ENCODE data around the gene PLA2G4A. TPM values are rescaled to one million over a fixed set of nuclear protein-coding genes. Genes with fewer than 3 reads are reported as not detected.

PLA2G4A gene
- total RNA-seq, 2 donors from 2014 or later: 5.8 to 8.2 TPM

DNA sequence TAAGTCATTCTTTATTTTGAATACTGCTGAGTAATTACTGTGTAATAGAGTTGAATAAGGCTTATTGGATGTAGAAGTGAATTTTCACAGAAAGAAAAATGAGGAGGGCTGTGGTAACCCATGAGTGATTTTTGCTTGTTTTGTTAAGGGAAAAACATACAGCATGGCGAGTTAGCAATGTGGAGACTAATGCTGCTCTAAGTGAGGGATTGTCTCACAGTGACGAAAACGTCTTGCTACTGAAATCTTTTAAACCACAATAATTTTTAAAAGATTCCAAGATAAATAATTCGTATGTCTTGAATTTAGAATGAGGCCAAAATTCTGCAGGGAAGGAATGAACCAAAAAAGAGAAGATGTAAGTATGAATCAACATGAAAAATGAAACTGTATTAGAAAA lies 16.2 kb upstream of the PLA2G4A start:
- no peaks in the 10 kb centered on the region for H3K27me3 ChIP-seq
- no peak overlapping the region for H3K27ac ChIP-seq
- H3K4me1 ChIP-seq: no peaks in the 10 kb centered on the region
- no peaks in the 10 kb centered on the region for H3K9me3 ChIP-seq
- DNase-seq (ENCODE audit: low spot score): no peak
- H3K4me3 ChIP-seq: no peak overlapping the region
- TF ChIP-seq, protein P1, sequence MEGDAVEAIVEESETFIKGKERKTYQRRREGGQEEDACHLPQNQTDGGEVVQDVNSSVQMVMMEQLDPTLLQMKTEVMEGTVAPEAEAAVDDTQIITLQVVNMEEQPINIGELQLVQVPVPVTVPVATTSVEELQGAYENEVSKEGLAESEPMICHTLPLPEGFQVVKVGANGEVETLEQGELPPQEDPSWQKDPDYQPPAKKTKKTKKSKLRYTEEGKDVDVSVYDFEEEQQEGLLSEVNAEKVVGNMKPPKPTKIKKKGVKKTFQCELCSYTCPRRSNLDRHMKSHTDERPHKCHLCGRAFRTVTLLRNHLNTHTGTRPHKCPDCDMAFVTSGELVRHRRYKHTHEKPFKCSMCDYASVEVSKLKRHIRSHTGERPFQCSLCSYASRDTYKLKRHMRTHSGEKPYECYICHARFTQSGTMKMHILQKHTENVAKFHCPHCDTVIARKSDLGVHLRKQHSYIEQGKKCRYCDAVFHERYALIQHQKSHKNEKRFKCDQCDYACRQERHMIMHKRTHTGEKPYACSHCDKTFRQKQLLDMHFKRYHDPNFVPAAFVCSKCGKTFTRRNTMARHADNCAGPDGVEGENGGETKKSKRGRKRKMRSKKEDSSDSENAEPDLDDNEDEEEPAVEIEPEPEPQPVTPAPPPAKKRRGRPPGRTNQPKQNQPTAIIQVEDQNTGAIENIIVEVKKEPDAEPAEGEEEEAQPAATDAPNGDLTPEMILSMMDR (IDR thresholded peaks at IDR 0.05): no peak
- H3K36me3 ChIP-seq: no peaks in the 10 kb centered on the region

DNA sequence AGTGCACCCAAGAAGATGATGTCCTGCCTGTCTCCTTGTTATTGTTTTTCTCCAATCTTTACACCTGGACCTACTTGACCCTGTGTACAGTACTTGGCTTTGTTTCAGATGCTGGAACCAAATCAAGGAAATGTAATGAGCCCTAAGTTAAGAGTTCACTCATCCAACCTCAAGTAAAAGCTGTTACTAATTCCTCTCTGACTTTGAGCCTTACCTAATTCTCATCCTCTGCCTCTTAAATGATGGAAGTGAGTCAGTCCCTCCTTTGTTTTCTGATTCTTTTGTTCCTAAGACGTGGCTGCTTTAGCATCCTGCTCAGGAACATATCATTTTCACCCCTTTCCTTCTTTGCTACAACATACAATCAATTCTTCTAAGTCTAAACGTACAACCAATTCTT lies 15.3 kb upstream of the PLA2G4A start:
- H3K4me3 ChIP-seq: no peak overlapping the region
- H3K4me1 ChIP-seq: no peaks in the 10 kb centered on the region
- no peak for DNase-seq (ENCODE audit: low spot score)
- no peaks in the 10 kb centered on the region for H3K9me3 ChIP-seq
- TF ChIP-seq, protein P1 (IDR thresholded peaks at IDR 0.05): no peak
- H3K27ac ChIP-seq: no peak overlapping the region
- no peaks in the 10 kb centered on the region for H3K27me3 ChIP-seq
- H3K36me3 ChIP-seq: no peaks in the 10 kb centered on the region

DNA sequence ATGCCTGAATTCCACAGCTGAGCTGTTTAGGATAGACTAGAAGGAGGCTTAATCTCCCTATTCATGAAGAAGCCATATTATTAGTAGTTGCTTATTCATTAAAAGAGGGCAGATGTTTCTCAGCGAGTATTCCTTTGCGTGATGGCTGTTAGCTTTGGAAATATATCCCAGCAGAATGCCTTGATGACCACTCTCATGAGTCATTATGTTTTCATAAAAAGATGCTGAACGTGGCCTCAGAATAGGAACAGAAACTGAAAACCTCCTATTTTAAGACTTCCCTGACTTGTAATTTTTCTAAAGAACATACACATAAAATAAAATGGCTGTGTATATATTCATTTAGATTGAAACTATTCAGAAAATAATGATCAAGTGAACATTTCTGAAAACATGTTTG lies 9.6 kb upstream of the PLA2G4A start:
- no peak for DNase-seq (ENCODE audit: low spot score)
- Histone ChIP-seq H3K36me3 (no peaks in the 10 kb centered on the region), H3K4me3 (no peak overlapping the region), H3K9me3 (no peaks in the 10 kb centered on the region), H3K27ac (no peak overlapping the region), H3K27me3 (no peaks in the 10 kb centered on the region), H3K4me1 (no peaks in the 10 kb centered on the region)
- TF ChIP-seq, protein P1 (IDR thresholded peaks at IDR 0.05): no peak

DNA sequence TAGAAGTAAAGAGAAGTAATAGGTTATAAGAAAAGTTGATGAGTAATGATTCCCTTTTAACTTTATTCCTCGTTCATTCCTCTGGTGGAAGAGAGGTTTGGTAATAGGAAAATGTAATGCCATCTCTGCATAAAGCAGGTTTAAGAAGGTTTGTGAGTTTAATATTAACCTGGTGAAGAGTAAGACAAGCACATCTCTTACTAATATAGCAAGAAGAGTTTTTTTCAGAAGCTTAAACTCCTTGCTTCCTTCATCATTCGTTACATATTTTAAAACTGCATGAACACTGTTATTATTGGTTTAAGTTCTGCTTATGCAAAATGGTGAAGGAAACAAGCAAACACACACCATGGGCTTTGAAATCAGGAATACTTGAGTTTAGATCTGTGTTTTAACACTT lies 9.2 kb upstream of the PLA2G4A start:
- H3K4me3 ChIP-seq: no peak overlapping the region
- no peaks in the 10 kb centered on the region for H3K27me3 ChIP-seq
- DNase-seq (ENCODE audit: low spot score): no peak
- H3K27ac ChIP-seq: no peak overlapping the region
- no peaks in the 10 kb centered on the region for H3K9me3 ChIP-seq
- TF ChIP-seq, protein P1 (IDR thresholded peaks at IDR 0.05): no peak
- H3K36me3 ChIP-seq: no peaks in the 10 kb centered on the region
- no peaks in the 10 kb centered on the region for H3K4me1 ChIP-seq

DNA sequence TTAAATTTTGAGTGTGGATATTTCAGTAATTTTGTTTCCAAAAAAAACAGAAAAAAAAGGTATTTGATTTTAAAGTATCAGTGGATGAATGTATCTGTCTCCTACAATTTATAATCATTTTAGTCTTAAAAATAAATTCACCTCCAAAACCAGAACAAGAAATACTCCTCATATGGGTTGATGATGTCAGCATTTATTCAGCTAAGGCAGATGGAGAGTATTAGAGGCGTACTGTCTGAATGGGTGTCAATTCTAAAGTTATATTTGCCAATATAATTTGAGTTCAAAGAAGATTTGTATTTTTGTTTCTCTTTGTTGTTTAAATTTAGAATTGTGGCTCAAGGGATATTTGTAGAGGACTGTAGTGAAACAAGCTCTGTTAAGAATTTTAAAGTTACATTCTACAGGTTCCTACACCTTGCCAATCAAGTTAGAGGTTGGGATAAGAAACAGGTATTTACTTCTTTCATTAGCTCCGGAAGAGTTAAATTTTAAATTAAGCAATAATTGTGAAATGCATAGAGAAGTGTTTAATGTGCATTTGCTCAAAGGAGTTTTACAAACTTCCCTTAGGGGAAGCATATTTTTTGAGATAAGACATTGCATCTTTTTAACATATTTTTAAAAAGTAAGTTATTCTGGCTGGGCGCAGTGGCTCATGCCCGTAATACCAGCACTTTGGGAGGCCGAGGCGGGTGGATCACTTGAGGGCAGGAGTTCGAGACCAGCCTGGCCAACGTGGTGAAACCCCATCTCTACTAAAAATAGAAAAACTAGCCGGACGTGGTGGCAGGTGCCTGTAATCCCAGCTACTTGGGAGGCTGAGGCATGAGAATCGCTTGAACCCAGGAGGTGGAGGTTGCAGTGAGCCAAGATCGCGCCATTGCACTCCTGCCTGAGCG lies 1.2 kb downstream of the PLA2G4A start:
- no peak for DNase-seq (ENCODE audit: low spot score)
- peak overlapping the region; percentile 46 to 61 for H3K4me3 ChIP-seq

More for the DNA sequence above, 1.2 kb downstream of the PLA2G4A start:
- no peaks in the 10 kb centered on the region for H3K9me3 ChIP-seq
- no peaks in the 10 kb centered on the region for H3K36me3 ChIP-seq
- peak overlapping the region; percentile 70 to 77 for H3K27ac ChIP-seq
- TF ChIP-seq, protein P1 (IDR thresholded peaks at IDR 0.05): no peak
- no peaks in the 10 kb centered on the region for H3K27me3 ChIP-seq
- H3K4me1 ChIP-seq: no peaks in the 10 kb centered on the region
